Endothelial cell (in vitro differentiated cells): ENCODE results near the gene HBE1. TPM values are rescaled to one million over a fixed set of nuclear protein-coding genes. Genes with fewer than 3 reads are reported as not detected.

Experiments
- DNase-seq: peaks from one replicate; pipeline ENCODE4 v3.0.0; 2021; ENCODE audit warnings: low spot score
- H3K27ac Mint-ChIP-seq: one replicate; pipeline ENCODE4 v1.8.0; 2021; ENCODE audit warnings: mixed read lengths, inconsistent platforms; ENCODE audit not compliant: unreplicated experiment
- H3K27me3 Mint-ChIP-seq: one replicate; pipeline ENCODE4 v1.8.0; 2021; ENCODE audit warnings: mild to moderate bottlenecking, moderate library complexity, mixed read lengths, inconsistent platforms; ENCODE audit not compliant: unreplicated experiment
- H3K36me3 Mint-ChIP-seq: one replicate; pipeline ENCODE4 v1.8.0; 2021; ENCODE audit warnings: mild to moderate bottlenecking, low read depth, mixed read lengths, inconsistent platforms; ENCODE audit not compliant: unreplicated experiment
- H3K4me1 Mint-ChIP-seq: one replicate; pipeline ENCODE4 v1.8.0; 2021; ENCODE audit warnings: mild to moderate bottlenecking, mixed read lengths, inconsistent platforms; ENCODE audit not compliant: unreplicated experiment
- H3K4me3 Mint-ChIP-seq: one replicate; pipeline ENCODE4 v1.8.0; 2021; ENCODE audit warnings: mild to moderate bottlenecking, mixed read lengths, inconsistent platforms; ENCODE audit not compliant: unreplicated experiment
- H3K9me3 Mint-ChIP-seq: one replicate; pipeline ENCODE4 v1.8.0; 2021; ENCODE audit warnings: mixed read lengths, inconsistent platforms; ENCODE audit not compliant: unreplicated experiment
- total RNA-seq: library from RNA; stranded (reverse); fragmentation: NEBNext Ultra II Directional; extraction: Animal tissue kit (Norgen Biotek cat#: 25700); gene quantifications from one replicate; pipeline ENCODE4 v1.2.1, GENCODE V29; 2021; ENCODE audit not compliant: unreplicated experiment
- TF ChIP-seq, protein P1 (sequence below): fragments of 200-600 bp; sonication (generic); IDR thresholded peaks from one replicate; pipeline ENCODE4 v1.5.0; 2021; ENCODE audit warnings: antibody characterized with exemption; ENCODE audit not compliant: unreplicated experiment

Gene HBE1
- total RNA-seq, 1 donor from 2014 or later = not detected

DNA sequence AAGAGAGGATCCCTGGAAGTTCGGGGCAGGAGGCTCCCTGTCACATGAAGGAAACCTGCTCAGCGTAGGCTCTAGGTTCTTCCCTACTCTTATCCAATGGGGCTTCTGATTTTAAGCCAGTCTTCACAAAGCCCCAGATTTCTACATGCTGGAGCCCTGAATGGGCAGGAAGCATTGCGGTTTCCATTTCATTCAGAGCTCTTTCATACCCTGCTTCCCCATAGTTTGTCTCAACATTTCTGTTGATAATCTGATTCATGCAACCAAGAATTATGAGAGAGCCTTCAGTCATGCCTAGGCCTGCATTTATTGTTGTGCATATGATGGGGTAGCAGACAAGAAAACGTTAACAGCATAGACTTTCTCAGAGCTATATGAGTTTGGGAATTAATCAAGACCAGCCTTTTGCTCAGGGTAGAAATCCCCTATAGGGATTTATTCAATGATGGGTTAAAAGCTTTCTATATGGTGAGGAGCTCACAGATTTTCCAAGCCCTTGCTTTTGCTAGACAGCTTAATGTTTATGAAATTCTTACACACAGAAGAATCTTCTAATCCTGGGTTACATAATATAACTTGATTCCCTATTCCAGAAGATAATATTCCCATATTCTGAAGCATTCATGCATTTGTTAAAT, 16.1 kb upstream of the HBE1 start:
- Mint-ChIP-seq H3K4me1 (no peaks in the 10 kb centered on the region), H3K4me3 (no peak overlapping the region), H3K27ac (no peak overlapping the region), H3K9me3 (no peaks in the 10 kb centered on the region), H3K27me3 (no peaks in the 10 kb centered on the region), H3K36me3 (no peaks in the 10 kb centered on the region)
- TF ChIP-seq, protein P1, sequence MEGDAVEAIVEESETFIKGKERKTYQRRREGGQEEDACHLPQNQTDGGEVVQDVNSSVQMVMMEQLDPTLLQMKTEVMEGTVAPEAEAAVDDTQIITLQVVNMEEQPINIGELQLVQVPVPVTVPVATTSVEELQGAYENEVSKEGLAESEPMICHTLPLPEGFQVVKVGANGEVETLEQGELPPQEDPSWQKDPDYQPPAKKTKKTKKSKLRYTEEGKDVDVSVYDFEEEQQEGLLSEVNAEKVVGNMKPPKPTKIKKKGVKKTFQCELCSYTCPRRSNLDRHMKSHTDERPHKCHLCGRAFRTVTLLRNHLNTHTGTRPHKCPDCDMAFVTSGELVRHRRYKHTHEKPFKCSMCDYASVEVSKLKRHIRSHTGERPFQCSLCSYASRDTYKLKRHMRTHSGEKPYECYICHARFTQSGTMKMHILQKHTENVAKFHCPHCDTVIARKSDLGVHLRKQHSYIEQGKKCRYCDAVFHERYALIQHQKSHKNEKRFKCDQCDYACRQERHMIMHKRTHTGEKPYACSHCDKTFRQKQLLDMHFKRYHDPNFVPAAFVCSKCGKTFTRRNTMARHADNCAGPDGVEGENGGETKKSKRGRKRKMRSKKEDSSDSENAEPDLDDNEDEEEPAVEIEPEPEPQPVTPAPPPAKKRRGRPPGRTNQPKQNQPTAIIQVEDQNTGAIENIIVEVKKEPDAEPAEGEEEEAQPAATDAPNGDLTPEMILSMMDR = no peak
- no peak for DNase-seq

DNA sequence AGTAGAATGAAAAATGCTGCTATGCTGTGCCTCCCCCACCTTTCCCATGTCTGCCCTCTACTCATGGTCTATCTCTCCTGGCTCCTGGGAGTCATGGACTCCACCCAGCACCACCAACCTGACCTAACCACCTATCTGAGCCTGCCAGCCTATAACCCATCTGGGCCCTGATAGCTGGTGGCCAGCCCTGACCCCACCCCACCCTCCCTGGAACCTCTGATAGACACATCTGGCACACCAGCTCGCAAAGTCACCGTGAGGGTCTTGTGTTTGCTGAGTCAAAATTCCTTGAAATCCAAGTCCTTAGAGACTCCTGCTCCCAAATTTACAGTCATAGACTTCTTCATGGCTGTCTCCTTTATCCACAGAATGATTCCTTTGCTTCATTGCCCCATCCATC, 14.9 kb upstream of the HBE1 start:
- Mint-ChIP-seq H3K27me3 (no peaks in the 10 kb centered on the region), H3K27ac (no peak overlapping the region)
- no peak for DNase-seq

DNA sequence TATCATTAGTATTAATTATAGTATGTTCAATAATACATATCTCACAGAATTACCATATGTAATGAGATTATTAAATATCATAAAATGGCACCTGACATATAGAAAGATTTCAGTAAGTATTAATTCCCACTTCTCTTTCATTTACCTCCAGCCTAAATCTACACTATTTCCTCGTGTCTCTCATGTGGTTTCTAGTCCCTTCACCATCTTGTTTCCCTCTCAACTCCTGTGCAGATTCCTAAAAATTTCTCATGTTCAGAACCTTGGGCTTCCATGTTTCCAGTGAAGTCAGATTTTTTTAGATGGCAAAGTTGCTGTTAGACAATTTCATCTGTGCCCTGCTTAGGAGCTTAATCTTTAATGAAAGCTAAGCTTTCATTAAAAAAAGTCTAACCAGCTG, 14.1 kb upstream of the HBE1 start:
- Mint-ChIP-seq H3K36me3 (no peaks in the 10 kb centered on the region), H3K4me3 (no peak overlapping the region), H3K27ac (no peak overlapping the region), H3K4me1 (peaks cover 6% of the 10 kb centered on the region), H3K27me3 (no peaks in the 10 kb centered on the region), H3K9me3 (no peaks in the 10 kb centered on the region)
- TF ChIP-seq, protein P1 = no peak
- no peak for DNase-seq

More for the DNA sequence above, 14.9 kb upstream of the HBE1 start:
- H3K4me1 Mint-ChIP-seq = peaks cover 6% of the 10 kb centered on the region
- TF ChIP-seq, protein P1 = no peak
- H3K36me3 Mint-ChIP-seq = no peaks in the 10 kb centered on the region
- H3K4me3 Mint-ChIP-seq = no peak overlapping the region
- H3K9me3 Mint-ChIP-seq = no peaks in the 10 kb centered on the region

DNA sequence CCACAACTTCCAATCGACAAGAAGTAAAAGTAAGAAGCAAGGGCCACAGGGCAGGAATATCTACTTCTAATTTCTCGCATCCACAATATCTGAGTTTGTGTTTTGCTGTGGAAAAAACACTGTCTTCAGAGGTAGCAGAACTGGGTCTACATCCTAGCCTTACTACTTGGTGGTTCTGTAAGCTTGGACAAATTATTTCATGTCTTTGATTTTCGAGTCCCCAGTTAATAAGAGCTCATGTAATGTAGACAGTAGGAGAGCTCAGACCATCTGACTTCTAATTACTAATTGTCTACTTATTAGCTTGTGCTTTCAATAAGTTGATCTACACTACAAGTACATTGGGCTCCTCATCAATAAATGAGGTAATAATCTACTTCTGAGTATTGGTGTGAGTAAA, 13.3 kb upstream of the HBE1 start:
- H3K36me3 Mint-ChIP-seq = no peaks in the 10 kb centered on the region
- DNase-seq = no peak
- peaks cover 6% of the 10 kb centered on the region for H3K4me1 Mint-ChIP-seq
- no peaks in the 10 kb centered on the region for H3K27me3 Mint-ChIP-seq
- no peak overlapping the region for H3K27ac Mint-ChIP-seq
- TF ChIP-seq, protein P1 = no peak
- no peak overlapping the region for H3K4me3 Mint-ChIP-seq
- H3K9me3 Mint-ChIP-seq = no peaks in the 10 kb centered on the region

DNA sequence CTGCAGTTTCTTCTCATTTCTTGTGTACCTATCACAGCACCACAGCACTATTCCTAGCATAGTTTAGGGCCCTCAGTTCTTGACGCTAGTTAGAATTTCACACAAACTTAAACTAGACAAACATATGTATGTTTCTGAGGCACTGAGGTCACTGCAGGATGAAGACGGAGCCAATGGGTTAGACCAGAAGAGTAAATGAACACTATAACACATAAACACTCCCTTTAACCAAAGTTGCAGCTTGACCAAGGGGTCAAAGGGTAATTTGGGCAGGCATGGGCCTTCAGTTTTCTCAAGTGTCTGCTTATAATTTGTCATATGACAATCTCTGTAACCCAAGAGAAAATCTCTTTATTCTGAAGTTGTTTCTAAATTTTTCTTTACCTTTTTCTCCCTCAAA, 12.9 kb upstream of the HBE1 start:
- Mint-ChIP-seq H3K36me3 (no peaks in the 10 kb centered on the region), H3K27ac (no peak overlapping the region), H3K4me3 (no peak overlapping the region), H3K9me3 (no peaks in the 10 kb centered on the region), H3K4me1 (peaks cover 6% of the 10 kb centered on the region), H3K27me3 (no peaks in the 10 kb centered on the region)
- TF ChIP-seq, protein P1 = no peak
- DNase-seq = no peak
